NCI-H1105 (cell line): Measurements from ENCODE around the gene ETDC.
"Not testable (repeated sequence)": the region's sequence is repeated elsewhere in the genome, so short reads cannot be mapped to it uniquely, and the experiment has no call there.

ENCODE experiments used
- DNase-seq: peaks from one replicate; lab custom pipeline; 2025; lab: John Stamatoyannopoulos, UW

The ETDC gene

GRCh38 chrX:135309430-135309923 is at the start of gene ETDC:
Gene ETDC (plus strand): TSS chrX:135309480. CDS start chrX:135309480, 0 bp downstream.
- no peak for DNase-seq

- DNase-seq = not testable (repeated sequence)
Measured at GRCh38 chrX:135260976-135261375, 48.3 kb upstream of the ETDC start.

GRCh38 chrX:135263376-135263775 is 45.9 kb upstream of the ETDC start:
- not testable (repeated sequence) for DNase-seq

- DNase-seq = no peak
Measured at GRCh38 chrX:135264206-135264605, 45.1 kb upstream of the ETDC start.

- no peak for DNase-seq
Measured at GRCh38 chrX:135273162-135273561, 36.1 kb upstream of the ETDC start.

GRCh38 chrX:135275973-135276372 is 33.3 kb upstream of the ETDC start:
- DNase-seq = no peak

- DNase-seq = no peak
Measured at GRCh38 chrX:135287266-135287823, 21.9 kb upstream of the ETDC start.

GRCh38 chrX:135295238-135295943 is 13.9 kb upstream of the ETDC start:
- DNase-seq = no peak

GRCh38 chrX:135295944-135296305 is 13.4 kb upstream of the ETDC start:
- no peak for DNase-seq

- no peak for DNase-seq
Measured at GRCh38 chrX:135302269-135302873, 6.9 kb upstream of the ETDC start.

GRCh38 chrX:135304741-135305140 is 4.5 kb upstream of the ETDC start:
- DNase-seq = no peak

- no peak for DNase-seq
Measured at GRCh38 chrX:135307171-135307570, 2.1 kb upstream of the ETDC start.

GRCh38 chrX:135308345-135308855 is 880 bp upstream of the ETDC start:
- DNase-seq = no peak

- DNase-seq = no peak
Measured at GRCh38 chrX:135315864-135316263, 6.6 kb downstream of the ETDC start.

GRCh38 chrX:135324463-135324862 is 15.2 kb downstream of the ETDC start:
- DNase-seq = no peak

GRCh38 chrX:135325036-135325818 is 15.9 kb downstream of the ETDC start:
- not testable (repeated sequence) for DNase-seq

GRCh38 chrX:135327299-135327698 is 18.0 kb downstream of the ETDC start:
- no peak for DNase-seq

- DNase-seq = no peak
Measured at GRCh38 chrX:135328421-135329005, 19.2 kb downstream of the ETDC start.

GRCh38 chrX:135330706-135331105 is 21.4 kb downstream of the ETDC start:
- no peak for DNase-seq

- DNase-seq = no peak
Measured at GRCh38 chrX:135331525-135331924, 22.2 kb downstream of the ETDC start.

- DNase-seq = no peak
Measured at GRCh38 chrX:135340831-135341230, 31.6 kb downstream of the ETDC start.

- peak; percentile 54 for DNase-seq
Measured at GRCh38 chrX:135345107-135345589, 35.9 kb downstream of the ETDC start.
